NCI-H2196 treated with DMSO at 0.1 percent for 48 hours (cell line): Measurements from ENCODE around the gene CYP26C1.

ENCODE experiments used
- DNase-seq: peaks from one replicate; lab custom pipeline; 2025; ENCODE audit not compliant: unreplicated experiment; lab: John Stamatoyannopoulos, UW

Gene CYP26C1

GRCh38 chr10:93059975-93060886 lies at the start of gene CYP26C1:
Gene CYP26C1 (plus strand): TSS chr10:93060798. CDS start chr10:93061264, 466 bp downstream.
- no peak for DNase-seq

GRCh38 chr10:93015722-93016121 lies 44.9 kb upstream of the CYP26C1 start:
- no peak for DNase-seq

- DNase-seq = no peak
Measured at GRCh38 chr10:93023013-93023650, 37.5 kb upstream of the CYP26C1 start.

- no peak for DNase-seq
Measured at GRCh38 chr10:93026072-93026471, 34.5 kb upstream of the CYP26C1 start.

GRCh38 chr10:93027508-93027907 lies 33.1 kb upstream of the CYP26C1 start:
- no peak for DNase-seq

GRCh38 chr10:93028883-93029282 lies 31.7 kb upstream of the CYP26C1 start:
- DNase-seq = no peak

- no peak for DNase-seq
Measured at GRCh38 chr10:93030409-93030808, 30.2 kb upstream of the CYP26C1 start.

GRCh38 chr10:93032105-93032808 lies 28.3 kb upstream of the CYP26C1 start:
- DNase-seq = no peak

GRCh38 chr10:93032809-93033137 lies 27.8 kb upstream of the CYP26C1 start:
- no peak for DNase-seq

- DNase-seq = no peak
Measured at GRCh38 chr10:93034426-93034825, 26.2 kb upstream of the CYP26C1 start.

GRCh38 chr10:93039110-93039509 lies 21.5 kb upstream of the CYP26C1 start:
- no peak for DNase-seq

GRCh38 chr10:93039721-93040120 lies 20.9 kb upstream of the CYP26C1 start:
- no peak for DNase-seq

- no peak for DNase-seq
Measured at GRCh38 chr10:93054486-93054885, 6.1 kb upstream of the CYP26C1 start.

GRCh38 chr10:93058139-93058538 lies 2.5 kb upstream of the CYP26C1 start:
- no peak for DNase-seq

- no peak for DNase-seq
Measured at GRCh38 chr10:93060887-93061593, 442 bp downstream of the CYP26C1 start.

- DNase-seq = no peak
Measured at GRCh38 chr10:93061594-93062513, 1.3 kb downstream of the CYP26C1 start.

- no peak for DNase-seq
Measured at GRCh38 chr10:93062514-93063143, 2.0 kb downstream of the CYP26C1 start.

GRCh38 chr10:93063144-93063976 lies 2.8 kb downstream of the CYP26C1 start:
- DNase-seq = no peak
